DOHH2 (cell line): ENCODE results near the gene DYRK1A.

Experiments
- H3F3A ChIP-seq: fragments of 200-600 bp; sonication (generic), shearing (Covaris generic); 2 replicates; pipeline ENCODE4 v1.6.0; 2016; ENCODE audit warnings: antibody characterized with exemption, mild to moderate bottlenecking; ENCODE audit not compliant: control insufficient read depth, insufficient read depth
- H3K27ac ChIP-seq: fragments of 200-600 bp; sonication (generic); 2 replicates; pipeline ENCODE4 v1.5.1; 2014; ENCODE audit warnings: low read depth, mild to moderate bottlenecking, low read length, moderate library complexity
- H3K27me3 ChIP-seq: fragments of 200-600 bp; sonication (generic); 2 replicates; pipeline ENCODE4 v1.6.1; 2014; ENCODE audit warnings: mild to moderate bottlenecking, low read length, mixed read lengths; ENCODE audit not compliant: control insufficient read depth
- H3K36me3 ChIP-seq: fragments of 200-600 bp; sonication (generic); 2 replicates; pipeline ENCODE4 v1.6.1; 2014; ENCODE audit warnings: mild to moderate bottlenecking, low read length, moderate library complexity, mixed read lengths; ENCODE audit not compliant: control insufficient read depth
- H3K4me1 ChIP-seq: fragments of 200-600 bp; sonication (generic); 2 replicates; pipeline ENCODE4 v1.6.1; 2014; ENCODE audit warnings: mild to moderate bottlenecking, low read length, mixed read lengths; ENCODE audit not compliant: control insufficient read depth
- H3K4me2 ChIP-seq: fragments of 200-600 bp; sonication (generic); 2 replicates; pipeline ENCODE4 v1.6.0; 2014; ENCODE audit warnings: mild to moderate bottlenecking, low read length, moderate library complexity
- H3K4me3 ChIP-seq: fragments of 200-600 bp; sonication (generic); 2 replicates; pipeline ENCODE4 v1.5.1; 2014; ENCODE audit warnings: mild to moderate bottlenecking, low read length, mixed read lengths
- H3K79me2 ChIP-seq: fragments of 200-600 bp; sonication (generic); 2 replicates; pipeline ENCODE4 v1.6.1; 2014; ENCODE audit warnings: mild to moderate bottlenecking, low read length, mixed read lengths; ENCODE audit not compliant: control insufficient read depth
- H3K9me2 ChIP-seq: fragments of 200-600 bp; sonication (generic); replicated peaks from 2 replicates; pipeline ENCODE4 v1.6.1; 2014; ENCODE audit warnings: mild to moderate bottlenecking, low read length, mixed read lengths; ENCODE audit not compliant: control insufficient read depth
- H3K9me3 ChIP-seq: fragments of 200-600 bp; sonication (generic); 2 replicates; pipeline ENCODE4 v1.6.1; 2014; ENCODE audit warnings: antibody characterized with exemption, low read length, mixed read lengths; ENCODE audit not compliant: control insufficient read depth, insufficient read depth
- H4K20me1 ChIP-seq: fragments of 200-600 bp; sonication (generic); 2 replicates; pipeline ENCODE4 v1.6.0; 2014; ENCODE audit warnings: low read depth, mild to moderate bottlenecking, antibody characterized with exemption, low read length, moderate library complexity; ENCODE audit not compliant: control insufficient read depth, insufficient read depth
- CTCF ChIP-seq: fragments of 200-600 bp; sonication (generic); IDR thresholded peaks from one replicate; pipeline ENCODE4 v1.5.1; 2014; ENCODE audit warnings: antibody characterized with exemption, mild to moderate bottlenecking, low read depth, low read length; ENCODE audit not compliant: poor library complexity, severe bottlenecking
- EZH2phosphoT487 ChIP-seq: fragments of 200-600 bp; sonication (generic); IDR thresholded peaks from 2 replicates; pipeline ENCODE4 v1.6.1; 2017; ENCODE audit warnings: borderline replicate concordance, mild to moderate bottlenecking, antibody characterized with exemption, low read length, moderate library complexity, mixed read lengths

DYRK1A gene

DNA sequence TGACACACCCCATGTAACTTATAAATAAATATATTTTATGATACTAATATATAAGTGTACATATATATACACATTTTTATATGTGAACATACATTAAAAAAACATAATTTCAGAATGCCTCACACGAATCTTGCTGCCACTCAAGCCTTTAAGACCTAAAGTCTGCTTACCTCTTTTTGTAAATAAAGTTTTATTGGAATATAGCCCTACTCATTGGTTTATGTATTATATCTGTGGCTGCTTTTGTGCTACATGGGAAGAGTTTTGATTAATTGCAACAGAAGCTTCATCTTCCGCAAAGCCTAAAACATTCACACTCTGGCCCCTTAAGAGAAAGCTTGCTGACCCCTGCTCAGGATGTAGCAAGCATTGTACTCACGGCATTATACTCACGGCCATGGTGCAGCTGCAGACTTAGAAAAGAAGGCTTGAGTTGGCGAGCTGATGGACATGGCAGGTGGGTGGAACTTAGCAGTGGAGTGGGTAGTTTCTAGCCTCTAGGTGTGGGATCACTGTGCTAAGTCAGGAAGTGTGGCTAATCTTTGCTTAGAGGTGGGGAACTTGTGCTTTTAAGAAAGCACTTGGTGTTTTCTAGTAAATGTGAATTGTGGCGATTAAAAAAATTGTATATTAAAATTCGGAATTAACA is 80.8 kb downstream of the DYRK1A start:
- no peak overlapping the region for H3K4me2 ChIP-seq
- TF ChIP-seq CTCF (no peak), EZH2phosphoT487 (no peak)
- no peaks in the 10 kb centered on the region for H3K9me2 ChIP-seq
- peaks cover 38% of the 10 kb centered on the region for H3K36me3 ChIP-seq
- peaks cover 41% of the 10 kb centered on the region for H4K20me1 ChIP-seq
- no peaks in the 10 kb centered on the region for H3K9me3 ChIP-seq
- H3K79me2 ChIP-seq: peaks cover 98% of the 10 kb centered on the region
- H3F3A ChIP-seq: 0 out of 2 replicates have a peak, but pooled peaks cover 3% of the 10 kb centered on the region
- H3K27ac ChIP-seq: no peak overlapping the region
- no peaks in the 10 kb centered on the region for H3K27me3 ChIP-seq
- peaks cover 4% of the 10 kb centered on the region; the same call in 1 of the 2 replicates for H3K4me1 ChIP-seq
- H3K4me3 ChIP-seq: no peak overlapping the region

DNA sequence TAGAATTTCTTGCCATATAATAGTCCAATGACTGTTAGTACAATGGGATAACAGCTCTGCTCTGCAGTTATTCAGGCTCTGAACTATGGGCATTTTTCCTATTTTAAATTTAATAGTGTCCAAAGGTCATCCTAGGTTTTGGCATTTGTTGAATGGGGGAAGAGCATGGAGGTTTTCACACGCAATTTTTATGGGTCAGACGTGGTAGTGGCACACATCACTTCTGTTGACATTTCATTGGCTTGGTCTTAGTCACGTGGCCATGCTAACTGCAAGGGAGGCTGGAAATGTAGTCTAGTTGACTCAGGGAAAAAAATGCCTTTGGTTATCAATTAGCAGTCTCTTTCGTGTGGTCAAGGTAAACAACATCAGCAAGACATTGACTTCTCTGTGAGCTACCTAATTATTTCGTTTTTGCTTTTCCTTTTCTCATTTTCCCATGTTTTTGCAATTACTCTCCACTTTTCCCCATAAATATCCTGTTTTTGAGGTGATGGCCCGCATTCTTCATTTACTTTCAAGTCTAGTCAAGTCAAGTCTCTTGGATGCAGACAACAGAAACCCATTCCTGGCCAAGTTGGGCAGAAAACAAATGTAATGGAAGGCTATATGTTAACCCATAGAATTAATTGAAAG is 82.8 kb downstream of the DYRK1A start:
- Histone ChIP-seq H4K20me1 (peaks cover 37% of the 10 kb centered on the region), H3K9me2 (no peaks in the 10 kb centered on the region), H3K4me3 (no peak overlapping the region), H3K4me1 (peaks cover 4% of the 10 kb centered on the region; the same call in 1 of the 2 replicates), H3K4me2 (no peak overlapping the region), H3K79me2 (peaks cover 97% of the 10 kb centered on the region), H3K27me3 (no peaks in the 10 kb centered on the region), H3F3A (peaks cover 5% of the 10 kb centered on the region; the same call in 1 of the 2 replicates), H3K9me3 (no peaks in the 10 kb centered on the region), H3K27ac (no peak overlapping the region), H3K36me3 (peaks cover 27% of the 10 kb centered on the region)
- TF ChIP-seq CTCF: no peak
- no peak for TF ChIP-seq EZH2phosphoT487

GRCh38 chr21:37450445-37450941 is 83.9 kb downstream of the DYRK1A start:
- peaks cover 2% of the 10 kb centered on the region; the same call in 1 of the 2 replicates for H3F3A ChIP-seq
- no peaks in the 10 kb centered on the region for H3K9me2 ChIP-seq
- no peak overlapping the region for H3K4me2 ChIP-seq
- no peak overlapping the region for H3K27ac ChIP-seq
- H4K20me1 ChIP-seq: peaks cover 29% of the 10 kb centered on the region
- TF ChIP-seq EZH2phosphoT487 (no peak), CTCF (no peak)
- H3K4me3 ChIP-seq: no peak overlapping the region
- peaks cover 4% of the 10 kb centered on the region; the same call in 1 of the 2 replicates for H3K4me1 ChIP-seq
- peaks cover 97% of the 10 kb centered on the region for H3K79me2 ChIP-seq
- H3K9me3 ChIP-seq: no peaks in the 10 kb centered on the region
- peaks cover 20% of the 10 kb centered on the region for H3K36me3 ChIP-seq
- H3K27me3 ChIP-seq: no peaks in the 10 kb centered on the region
